NK-92 (cell line): ENCODE data around the gene PPP2R2C.

Experiments used
- DNase-seq: peaks from one replicate; lab custom pipeline; 2025; ENCODE audit not compliant: unreplicated experiment; lab: John Stamatoyannopoulos, UW

The PPP2R2C gene

DNA sequence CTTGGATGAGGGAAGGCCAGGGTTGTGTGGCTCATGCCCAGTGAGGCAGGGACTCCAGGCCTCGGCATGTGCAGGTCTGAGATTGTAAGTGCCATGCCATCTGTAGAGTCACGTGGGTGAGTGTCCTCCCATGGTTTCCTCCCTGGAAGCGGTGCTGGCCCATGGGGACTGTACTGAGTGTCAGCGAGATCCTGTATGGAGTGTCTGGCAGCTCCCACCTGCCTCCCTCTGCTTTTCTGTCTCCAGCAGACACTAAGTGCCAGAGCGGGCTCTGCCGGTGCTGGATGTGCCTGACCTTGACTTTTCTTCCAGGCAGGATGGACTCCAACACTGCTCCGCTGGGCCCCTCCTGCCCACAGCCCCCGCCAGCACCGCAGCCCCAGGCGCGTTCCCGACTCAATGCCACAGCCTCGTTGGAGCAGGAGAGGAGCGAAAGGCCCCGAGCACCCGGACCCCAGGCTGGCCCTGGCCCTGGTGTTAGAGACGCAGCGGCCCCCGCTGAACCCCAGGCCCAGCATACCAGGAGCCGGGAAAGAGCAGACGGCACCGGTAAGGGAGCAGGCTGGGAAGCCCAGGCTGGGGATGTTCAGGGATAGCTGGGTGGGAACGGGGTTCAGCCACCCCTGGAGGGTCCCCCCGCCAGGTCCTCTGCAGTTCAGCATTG, 195.1 kb downstream of the PPP2R2C start:
- DNase-seq, result no peak

DNA sequence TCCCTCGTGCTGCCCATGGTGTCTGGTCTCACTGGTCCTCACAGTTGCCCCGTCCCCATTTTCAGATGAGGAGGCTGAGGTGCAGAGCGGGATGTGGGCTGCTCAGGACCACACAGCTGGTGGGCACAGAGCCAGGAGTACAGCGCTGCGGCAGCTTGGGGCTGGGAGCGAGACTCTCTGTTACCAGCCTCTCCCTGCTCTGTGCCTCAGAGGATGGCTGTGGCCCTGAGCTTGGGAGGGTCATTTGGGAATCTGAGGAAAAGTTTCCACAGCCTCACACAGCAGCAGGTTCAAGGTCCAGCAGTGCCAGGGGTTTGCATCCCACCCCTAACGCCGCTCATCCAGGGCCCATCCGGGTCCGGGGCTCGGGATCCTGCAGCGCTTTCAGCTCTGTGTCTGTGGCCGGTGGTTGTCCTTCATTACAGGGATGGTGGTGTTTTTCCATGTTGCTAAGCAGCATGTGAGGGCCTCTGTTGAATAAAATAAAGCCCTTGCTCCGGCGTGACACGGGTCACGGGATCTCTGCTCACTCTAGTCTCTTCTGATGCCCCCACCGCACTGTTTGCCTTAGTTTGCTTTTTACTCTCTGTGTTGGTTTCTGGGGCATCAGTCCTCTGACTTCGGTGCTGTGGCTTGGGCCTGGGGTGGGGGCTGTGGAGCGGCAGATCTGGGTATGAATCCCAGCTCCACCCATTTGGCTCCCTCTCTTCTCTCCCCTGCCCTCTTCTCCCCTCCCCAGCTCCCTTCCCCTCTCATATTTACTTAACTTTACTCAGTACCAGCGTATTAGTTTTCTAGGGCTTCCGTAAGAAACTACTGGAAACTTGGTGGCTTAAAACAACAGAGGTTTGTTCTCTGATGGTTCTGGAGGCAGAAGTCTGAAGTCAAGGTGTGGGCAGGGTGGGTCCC, 196.3 kb downstream of the PPP2R2C start:
- DNase-seq, result no peak

DNA sequence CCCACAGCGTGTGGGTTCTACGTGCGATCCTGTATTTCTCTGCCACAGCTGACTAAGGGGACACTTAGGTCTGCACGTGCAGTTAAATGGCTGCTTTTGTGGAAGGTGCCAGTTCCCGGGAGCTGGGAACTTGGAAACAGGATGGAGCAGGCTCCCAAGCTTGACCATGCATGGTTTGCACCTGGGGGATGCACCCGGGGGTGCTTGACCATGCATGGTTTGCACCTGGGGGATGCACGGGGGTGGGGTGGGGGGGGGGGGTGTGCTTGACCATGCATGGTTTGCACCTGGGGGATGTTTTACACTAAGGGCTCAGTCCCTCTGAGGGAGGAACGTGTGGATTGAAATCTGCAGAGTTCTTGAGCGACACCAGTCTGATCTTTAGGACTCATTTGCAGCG, 197.1 kb downstream of the PPP2R2C start:
- no peak for DNase-seq

DNA sequence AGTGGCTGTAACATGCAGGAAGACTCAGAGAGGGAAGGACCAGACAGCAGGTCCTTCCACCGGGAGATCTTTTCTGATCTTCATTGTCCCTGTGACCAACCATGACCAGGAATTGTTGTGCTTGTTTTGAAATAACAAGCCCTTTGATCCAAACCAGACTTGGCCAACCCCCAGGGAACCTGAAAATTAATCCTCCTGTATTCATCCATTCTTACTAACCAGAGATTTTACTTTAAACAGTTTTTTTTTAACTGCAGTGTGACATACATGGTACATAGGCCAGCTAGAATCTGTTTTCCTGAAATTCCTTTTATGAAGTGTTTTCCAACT, 198.8 kb downstream of the PPP2R2C start:
- DNase-seq, result no peak

DNA sequence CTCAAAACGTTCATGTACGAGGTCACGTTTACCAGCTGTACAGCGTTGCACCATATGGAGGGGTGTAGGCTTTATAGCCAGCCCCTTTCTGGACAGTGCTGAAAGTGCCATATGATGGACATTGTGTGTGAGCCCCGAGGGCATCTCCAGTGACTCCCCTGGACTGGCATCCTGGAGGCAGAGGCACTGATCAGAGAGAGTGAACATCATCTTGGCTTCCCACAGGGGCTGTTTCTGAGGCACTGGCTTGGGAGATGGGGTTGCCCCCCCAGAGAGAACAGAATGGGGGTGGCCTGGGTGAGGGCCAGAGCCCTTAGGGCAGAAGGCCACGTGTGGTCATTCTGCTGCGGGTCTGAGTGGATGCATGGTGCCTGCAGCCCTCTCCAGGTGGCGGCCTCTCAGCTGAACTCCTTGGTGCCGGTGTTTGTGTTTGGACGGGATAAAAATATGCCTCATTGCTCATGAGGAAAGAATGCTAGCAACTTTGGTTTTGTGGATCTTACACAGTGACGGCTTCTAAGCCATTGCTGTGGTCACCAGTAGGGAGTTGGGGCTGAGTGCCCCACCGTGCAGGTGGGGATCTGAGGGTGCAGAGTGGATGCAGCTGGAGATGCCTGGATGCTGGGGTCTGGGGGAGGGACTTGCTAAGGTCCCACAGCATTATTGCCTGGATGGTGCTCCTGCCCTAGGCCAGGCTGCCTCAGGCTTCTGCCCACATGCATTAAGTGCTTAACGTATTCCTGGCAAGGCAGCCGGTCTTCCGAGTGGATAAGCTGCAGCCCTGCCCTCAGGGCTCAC, 199.4 kb downstream of the PPP2R2C start:
- no peak for DNase-seq

DNA sequence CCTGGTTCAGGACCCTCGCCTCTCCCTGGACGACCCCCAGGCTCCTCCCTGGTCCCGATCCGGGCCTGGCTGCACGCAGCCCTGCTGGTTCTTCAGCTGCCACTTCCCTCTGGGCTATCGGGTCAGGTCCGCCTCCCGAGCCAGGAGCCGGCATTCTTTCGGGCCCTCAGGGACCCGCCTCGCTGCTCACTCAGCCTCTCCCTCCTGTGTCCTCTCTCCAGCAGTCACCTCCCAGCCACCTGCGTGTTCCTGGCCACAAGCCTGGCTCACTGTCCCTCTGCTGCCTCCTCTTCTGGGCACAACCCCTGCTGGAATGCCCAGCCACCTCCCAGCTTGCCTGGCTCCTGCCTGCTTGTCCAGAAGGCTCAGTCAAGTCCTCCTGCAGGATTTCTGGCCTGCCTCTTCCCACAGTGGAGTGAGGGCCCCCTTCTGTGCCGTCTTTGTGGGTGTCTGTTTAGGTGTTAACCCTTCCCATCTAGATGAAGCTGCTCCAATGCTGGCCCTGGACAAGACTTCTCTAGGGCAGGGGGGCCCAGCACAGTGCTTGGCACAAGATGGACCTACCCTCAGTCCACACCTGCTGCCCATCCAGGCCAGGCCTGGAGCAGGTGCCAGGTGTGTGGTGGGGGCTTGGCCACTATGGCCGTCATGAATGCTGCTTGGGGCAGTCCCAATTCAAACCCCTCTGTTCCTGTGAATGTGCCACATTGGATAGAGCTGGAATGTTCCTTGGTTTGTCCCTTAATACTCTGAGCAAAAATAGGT, 200.5 kb downstream of the PPP2R2C start:
- DNase-seq, result no peak

DNA sequence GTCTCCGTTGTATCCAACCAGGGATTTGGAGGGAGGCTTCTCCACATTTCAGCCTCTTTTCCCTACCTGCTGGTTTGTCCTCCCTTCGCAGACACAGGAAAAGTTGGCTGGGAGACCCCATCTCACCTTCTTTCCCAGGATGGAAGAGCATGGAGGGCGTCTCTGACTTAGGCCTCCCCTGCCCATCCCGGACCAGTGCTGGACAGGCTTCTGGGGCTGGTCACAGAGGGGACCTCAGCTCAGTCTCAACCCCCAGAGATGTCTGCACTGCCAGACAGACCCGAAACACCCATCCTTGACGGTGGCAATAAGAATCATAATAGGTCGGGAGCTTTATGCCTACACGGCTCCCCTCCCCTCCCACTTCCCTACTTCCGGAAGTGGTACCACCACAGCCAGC, 201.2 kb downstream of the PPP2R2C start:
- DNase-seq, result no peak

DNA sequence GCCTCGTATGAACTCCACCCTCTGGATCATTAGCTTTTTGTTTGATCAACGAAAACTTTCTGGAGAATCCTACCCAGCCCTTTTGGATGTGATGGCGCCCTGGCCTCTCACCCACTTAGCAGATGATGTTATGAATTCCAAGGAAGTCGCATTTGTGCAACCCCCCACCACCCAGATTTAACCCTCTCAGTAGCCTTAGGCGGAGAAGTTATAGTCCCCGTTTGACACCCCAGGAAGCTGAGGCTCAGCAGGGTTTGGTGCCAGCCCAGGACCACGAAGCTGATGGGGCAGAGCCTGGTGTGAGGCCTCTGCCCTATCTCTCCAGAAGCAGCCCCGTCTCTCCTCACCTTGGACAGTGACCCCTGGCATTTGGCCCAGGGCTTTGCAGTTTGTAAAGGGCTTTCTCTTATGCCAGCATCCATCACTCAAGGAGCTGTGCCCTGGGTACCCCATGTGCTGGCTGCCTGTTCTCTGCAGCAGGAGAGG, 201.7 kb downstream of the PPP2R2C start:
- no peak for DNase-seq
